Smooth muscle cell (in vitro differentiated cells): ENCODE measurements around the gene SLC13A1. TPM values are rescaled to one million over a fixed set of nuclear protein-coding genes. Genes with fewer than 3 reads are reported as not detected.
A peak's percentile ranks its signal among the peaks of the same experiment; 100 is the strongest.

Experiments used
- DNase-seq: peaks from one replicate; lab custom pipeline; 2025; ENCODE audit not compliant: unreplicated experiment; lab: John Stamatoyannopoulos, UW
- H2AFZ ChIP-seq: fragments of 200-600 bp; sonication (generic); 2 replicates; pipeline ENCODE4 v1.6.0; 2016; ENCODE audit warnings: antibody characterized with exemption, low read depth, mild to moderate bottlenecking
- H3F3A ChIP-seq: fragments of 200-600 bp; sonication (generic); 2 replicates; pipeline ENCODE4 v1.6.0; 2017; ENCODE audit warnings: antibody characterized with exemption, low read depth
- H3K27ac ChIP-seq: fragments of 200-600 bp; sonication (generic); 2 replicates; pipeline ENCODE4 v1.5.1; 2016; ENCODE audit warnings: low read depth, mild to moderate bottlenecking
- H3K27me3 ChIP-seq: fragments of 200-600 bp; sonication (generic); 2 replicates; pipeline ENCODE4 v1.6.1; 2016; ENCODE audit warnings: low read depth, mild to moderate bottlenecking
- H3K36me3 ChIP-seq: fragments of 200-600 bp; sonication (generic); 2 replicates; pipeline ENCODE4 v1.5.1; 2016; ENCODE audit warnings: low read depth
- H3K4me1 ChIP-seq: fragments of 200-600 bp; sonication (generic); 2 replicates; pipeline ENCODE4 v1.5.1; 2016; ENCODE audit warnings: low read depth
- H3K4me2 ChIP-seq: fragments of 200-600 bp; sonication (generic); 2 replicates; pipeline ENCODE4 v1.6.0; 2016; ENCODE audit warnings: mild to moderate bottlenecking
- H3K4me3 ChIP-seq: fragments of 200-600 bp; sonication (generic); 2 replicates; pipeline ENCODE4 v1.5.1; 2016; ENCODE audit warnings: mild to moderate bottlenecking
- H3K79me2 ChIP-seq: fragments of 200-600 bp; sonication (generic); 2 replicates; pipeline ENCODE4 v1.6.0; 2016; ENCODE audit warnings: low read depth, mild to moderate bottlenecking
- H3K9ac ChIP-seq: fragments of 200-600 bp; sonication (generic); 2 replicates; pipeline ENCODE4 v1.6.0; 2016; ENCODE audit warnings: low read depth
- H3K9me3 ChIP-seq: fragments of 200-600 bp; sonication (generic); replicated peaks from 2 replicates; pipeline ENCODE4 v1.5.1; 2016; ENCODE audit warnings: low read depth
- H4K20me1 ChIP-seq: fragments of 200-600 bp; sonication (generic); 2 replicates; pipeline ENCODE4 v1.6.0; 2016; ENCODE audit warnings: low read depth
- CTCF ChIP-seq: fragments of 200-600 bp; sonication (generic); IDR thresholded peaks from 2 replicates; pipeline ENCODE4 v1.5.1; 2017; ENCODE audit warnings: borderline replicate concordance, mild to moderate bottlenecking, antibody characterized with exemption; ENCODE audit not compliant: insufficient read depth, poor library complexity, severe bottlenecking
- WGBS: methylation state at CpG from one replicate; pipeline ENCODE4 v1.1.7; 2016; ENCODE audit warnings: low lambda C conversion rate; 5-methylcytosine and 5-hydroxymethylcytosine counted together
- polyA plus RNA-seq: library from polyadenylated mRNA; unstranded; fragments of >200 nt; fragmentation: Nextera tagmentation; extraction: Ambion mirVana; gene quantifications from 2 replicates; pipeline ENCODE4 v1.2.1, GENCODE V29; 2016
- total RNA-seq: library from RNA; depleted of rRNA; stranded (reverse); fragments of >200 nt; gene quantifications from 2 replicates; pipeline ENCODE4 v1.2.3, GENCODE V29; 2014

The SLC13A1 gene
- total and polyA plus RNA-seq, 2 experiments from 2014 or later, result not detected

- 86% methylated on average over 1 of the region's 1 CpG for WGBS
These were observed 120.7 kb downstream of the SLC13A1 start for GRCh38 chr7:123079021-123079420.

GRCh38 chr7:123075838-123076467 lies 123.8 kb downstream of the SLC13A1 start:
- Histone ChIP-seq H3F3A (peaks cover 17% of the 10 kb centered on the region), H3K27ac (no peak overlapping the region), H3K4me3 (no peak overlapping the region), H3K27me3 (no peaks in the 10 kb centered on the region), H3K4me1 (peaks cover 9% of the 10 kb centered on the region), H3K9me3 (no peaks in the 10 kb centered on the region), H3K79me2 (no peaks in the 10 kb centered on the region), H3K36me3 (no peaks in the 10 kb centered on the region), H3K9ac (no peak overlapping the region), H4K20me1 (no peaks in the 10 kb centered on the region), H2AFZ (peak overlapping the region; percentile 77), H3K4me2 (peak overlapping the region; percentile 11)
- TF ChIP-seq CTCF, result no peak
- no peak for DNase-seq
- whole genome bisulfite sequencing, result 6% methylated on average over 4 of the region's 4 CpGs

More at GRCh38 chr7:123079021-123079420, 120.7 kb downstream of the SLC13A1 start:
- Histone ChIP-seq H3K4me2 (no peak overlapping the region), H3K9ac (no peak overlapping the region), H3F3A (peaks cover 17% of the 10 kb centered on the region), H2AFZ (no peak overlapping the region), H3K9me3 (no peaks in the 10 kb centered on the region), H3K79me2 (no peaks in the 10 kb centered on the region), H3K4me3 (no peak overlapping the region), H3K27ac (no peak overlapping the region), H3K36me3 (no peaks in the 10 kb centered on the region), H3K27me3 (no peaks in the 10 kb centered on the region), H4K20me1 (no peaks in the 10 kb centered on the region), H3K4me1 (peaks cover 6% of the 10 kb centered on the region)
- DNase-seq, result no peak
- TF ChIP-seq CTCF, result no peak

GRCh38 chr7:123070702-123071286 lies 129.0 kb downstream of the SLC13A1 start:
- Histone ChIP-seq H3K27ac (peak overlapping the region; percentile 8), H3F3A (peaks cover 10% of the 10 kb centered on the region), H3K4me1 (peaks cover 9% of the 10 kb centered on the region), H2AFZ (no peak overlapping the region), H3K4me2 (no peak overlapping the region), H3K9ac (no peak overlapping the region), H3K27me3 (no peaks in the 10 kb centered on the region), H4K20me1 (no peaks in the 10 kb centered on the region), H3K9me3 (no peaks in the 10 kb centered on the region), H3K79me2 (no peaks in the 10 kb centered on the region), H3K36me3 (no peaks in the 10 kb centered on the region), H3K4me3 (no peak overlapping the region)
- WGBS, result 23% methylated on average over 5 of the region's 5 CpGs
- TF ChIP-seq CTCF, result peak; percentile 46
- no peak for DNase-seq

- Histone ChIP-seq H3K9me3 (no peaks in the 10 kb centered on the region), H3K27ac (no peak overlapping the region), H3K4me3 (no peak overlapping the region), H2AFZ (no peak overlapping the region), H4K20me1 (no peaks in the 10 kb centered on the region), H3K36me3 (no peaks in the 10 kb centered on the region), H3K79me2 (no peaks in the 10 kb centered on the region), H3K4me2 (no peak overlapping the region), H3F3A (no peaks in the 10 kb centered on the region), H3K9ac (no peak overlapping the region), H3K4me1 (no peaks in the 10 kb centered on the region), H3K27me3 (no peaks in the 10 kb centered on the region)
- WGBS, result 100% methylated on average over 3 of the region's 3 CpGs
- no peak for TF ChIP-seq CTCF
- no peak for DNase-seq
These were observed 132.0 kb downstream of the SLC13A1 start for GRCh38 chr7:123067814-123068213.
